Glutamatergic neuron (in vitro differentiated cells): ENCODE measurements around the gene RALGAPA2. TPM values are rescaled to one million over a fixed set of nuclear protein-coding genes. Genes with fewer than 3 reads are reported as not detected.

Experiments
- DNase-seq: peaks from one replicate; pipeline ENCODE4 v3.0.0; 2022
- H3K27ac Mint-ChIP-seq: one replicate; pipeline ENCODE4 v1.8.0; 2020; ENCODE audit warnings: mild to moderate bottlenecking, mixed read lengths, inconsistent platforms; ENCODE audit not compliant: unreplicated experiment
- H3K27me3 Mint-ChIP-seq: one replicate; pipeline ENCODE4 v1.8.0; 2020; ENCODE audit warnings: mild to moderate bottlenecking, moderate library complexity, mixed read lengths, inconsistent platforms; ENCODE audit not compliant: unreplicated experiment
- H3K36me3 Mint-ChIP-seq: one replicate; pipeline ENCODE4 v1.8.0; 2020; ENCODE audit warnings: mild to moderate bottlenecking, mixed read lengths, inconsistent platforms; ENCODE audit not compliant: unreplicated experiment
- H3K4me1 Mint-ChIP-seq: one replicate; pipeline ENCODE4 v1.8.0; 2020; ENCODE audit warnings: mild to moderate bottlenecking, low read depth, mixed read lengths, inconsistent platforms; ENCODE audit not compliant: unreplicated experiment
- H3K4me3 Mint-ChIP-seq: one replicate; pipeline ENCODE4 v1.8.0; 2020; ENCODE audit warnings: mild to moderate bottlenecking, mixed read lengths, inconsistent platforms; ENCODE audit not compliant: unreplicated experiment
- H3K9me3 Mint-ChIP-seq: one replicate; pipeline ENCODE4 v1.8.0; 2020; ENCODE audit warnings: mild to moderate bottlenecking, moderate library complexity, mixed read lengths, inconsistent platforms; ENCODE audit not compliant: unreplicated experiment
- total RNA-seq: library from RNA; stranded (reverse); fragmentation: NEBNext Ultra II Directional; extraction: Animal tissue kit (Norgen Biotek cat#: 25700); gene quantifications from one replicate; pipeline ENCODE4 v1.2.1, GENCODE V29; 2021; ENCODE audit not compliant: unreplicated experiment
- TF ChIP-seq, protein P1 (sequence below): fragments of 200-600 bp; sonication (generic); IDR thresholded peaks from one replicate; pipeline ENCODE4 v1.5.0; 2021; ENCODE audit not compliant: partially characterized antibody, unreplicated experiment

Gene RALGAPA2
- total RNA-seq, 1 donor from 2014 or later, result 60.9 TPM

DNA sequence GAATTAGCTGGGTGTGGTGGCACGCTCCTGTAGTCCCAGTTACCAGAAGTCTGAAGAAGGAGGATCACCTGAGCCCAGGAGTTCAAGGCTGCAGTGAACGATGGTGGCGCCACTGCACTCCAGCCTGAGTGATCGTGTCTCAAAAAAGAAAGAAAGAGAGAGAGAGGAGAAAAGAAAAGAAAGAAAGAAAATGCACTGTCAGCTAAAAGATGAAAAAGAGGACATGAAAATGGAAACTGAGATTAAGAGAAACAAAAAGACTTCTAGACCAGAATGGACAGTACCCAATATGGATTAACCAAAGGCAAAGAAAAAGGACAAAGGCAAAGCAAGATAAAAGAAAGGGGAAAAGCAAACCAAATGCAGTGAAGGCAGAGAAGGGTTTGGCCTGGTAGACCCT lies 9.0 kb upstream of the RALGAPA2 start:
- no peaks in the 10 kb centered on the region for H3K27me3 Mint-ChIP-seq
- H3K36me3 Mint-ChIP-seq, result no peaks in the 10 kb centered on the region
- no peak overlapping the region for H3K27ac Mint-ChIP-seq
- no peaks in the 10 kb centered on the region for H3K9me3 Mint-ChIP-seq
- no peak for DNase-seq
- H3K4me1 Mint-ChIP-seq, result no peaks in the 10 kb centered on the region
- no peak overlapping the region for H3K4me3 Mint-ChIP-seq
- TF ChIP-seq, protein P1, sequence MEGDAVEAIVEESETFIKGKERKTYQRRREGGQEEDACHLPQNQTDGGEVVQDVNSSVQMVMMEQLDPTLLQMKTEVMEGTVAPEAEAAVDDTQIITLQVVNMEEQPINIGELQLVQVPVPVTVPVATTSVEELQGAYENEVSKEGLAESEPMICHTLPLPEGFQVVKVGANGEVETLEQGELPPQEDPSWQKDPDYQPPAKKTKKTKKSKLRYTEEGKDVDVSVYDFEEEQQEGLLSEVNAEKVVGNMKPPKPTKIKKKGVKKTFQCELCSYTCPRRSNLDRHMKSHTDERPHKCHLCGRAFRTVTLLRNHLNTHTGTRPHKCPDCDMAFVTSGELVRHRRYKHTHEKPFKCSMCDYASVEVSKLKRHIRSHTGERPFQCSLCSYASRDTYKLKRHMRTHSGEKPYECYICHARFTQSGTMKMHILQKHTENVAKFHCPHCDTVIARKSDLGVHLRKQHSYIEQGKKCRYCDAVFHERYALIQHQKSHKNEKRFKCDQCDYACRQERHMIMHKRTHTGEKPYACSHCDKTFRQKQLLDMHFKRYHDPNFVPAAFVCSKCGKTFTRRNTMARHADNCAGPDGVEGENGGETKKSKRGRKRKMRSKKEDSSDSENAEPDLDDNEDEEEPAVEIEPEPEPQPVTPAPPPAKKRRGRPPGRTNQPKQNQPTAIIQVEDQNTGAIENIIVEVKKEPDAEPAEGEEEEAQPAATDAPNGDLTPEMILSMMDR, result no peak

DNA sequence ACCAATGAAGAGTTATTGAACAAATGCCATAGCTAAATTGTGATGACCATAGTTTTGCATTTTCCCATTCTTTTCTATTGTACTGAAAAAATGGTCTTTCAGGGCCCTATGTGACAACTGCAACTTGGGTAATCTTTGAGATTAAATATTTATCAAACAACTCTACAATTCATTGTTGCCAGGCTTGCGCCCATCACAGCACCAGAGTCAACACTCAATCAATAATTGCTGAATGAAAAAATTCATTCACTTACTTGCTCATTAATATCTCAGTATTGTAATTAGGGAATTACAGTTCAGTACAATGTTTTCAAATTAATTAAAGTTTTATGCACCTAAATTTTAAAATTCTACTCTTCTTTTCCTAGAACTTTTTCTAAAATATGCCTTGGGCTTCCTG lies 7.7 kb upstream of the RALGAPA2 start:
- H3K9me3 Mint-ChIP-seq, result no peaks in the 10 kb centered on the region
- TF ChIP-seq, protein P1, result no peak
- no peak for DNase-seq
- H3K27ac Mint-ChIP-seq, result no peak overlapping the region
- H3K27me3 Mint-ChIP-seq, result no peaks in the 10 kb centered on the region
- H3K4me1 Mint-ChIP-seq, result no peaks in the 10 kb centered on the region
- H3K4me3 Mint-ChIP-seq, result no peak overlapping the region
- H3K36me3 Mint-ChIP-seq, result no peaks in the 10 kb centered on the region

DNA sequence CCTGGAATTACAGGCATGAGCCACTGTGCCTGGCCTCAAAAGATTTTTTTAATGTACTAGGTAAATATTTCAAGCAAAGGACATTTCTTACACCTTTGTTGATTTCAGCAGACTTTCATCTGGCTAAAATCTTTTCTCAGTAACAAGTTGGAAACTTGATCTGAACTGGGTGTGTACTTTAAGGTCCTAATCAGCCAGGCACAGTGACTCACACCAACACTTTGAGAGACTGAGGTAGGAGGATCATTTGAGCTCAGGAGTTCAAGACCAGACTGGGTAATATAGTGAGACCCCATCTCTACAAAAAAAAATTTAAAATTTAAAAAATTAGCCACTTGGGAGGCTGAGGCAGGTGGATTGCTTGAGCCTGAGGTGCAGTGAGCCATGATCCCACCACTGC lies 7.0 kb upstream of the RALGAPA2 start:
- Mint-ChIP-seq H3K4me1 (no peaks in the 10 kb centered on the region), H3K4me3 (no peak overlapping the region), H3K9me3 (no peaks in the 10 kb centered on the region), H3K36me3 (no peaks in the 10 kb centered on the region), H3K27ac (no peak overlapping the region), H3K27me3 (no peaks in the 10 kb centered on the region)
- DNase-seq, result no peak
- TF ChIP-seq, protein P1, result no peak

DNA sequence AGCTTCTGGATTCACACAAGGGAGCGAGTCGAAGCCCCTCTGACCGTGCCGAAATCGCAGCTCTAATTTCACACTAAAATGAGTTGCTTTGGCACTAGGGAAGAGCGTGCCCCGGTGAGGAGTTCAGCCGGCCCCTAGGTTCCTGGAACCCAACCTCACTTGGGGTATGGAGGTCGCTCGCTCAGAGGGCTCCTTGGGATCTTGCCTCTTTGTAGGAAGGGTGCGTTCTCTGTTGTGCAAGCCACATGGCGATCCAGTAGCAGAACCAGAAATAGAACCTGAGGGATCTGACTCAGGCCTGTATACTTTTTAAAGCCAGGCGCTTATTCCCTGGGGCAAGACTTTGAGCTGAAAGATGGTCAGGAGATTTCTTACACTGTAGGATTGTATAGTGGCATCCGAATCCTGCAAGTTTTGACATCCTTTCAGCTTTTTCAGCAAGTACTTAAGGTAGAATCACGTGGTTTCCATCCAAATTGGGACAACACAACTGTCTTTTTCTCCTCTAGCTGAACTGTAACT lies 861 bp upstream of the RALGAPA2 start:
- Mint-ChIP-seq H3K36me3 (no peaks in the 10 kb centered on the region), H3K4me1 (peaks cover 7% of the 10 kb centered on the region), H3K27ac (peak overlapping the region; percentile 92), H3K27me3 (peaks cover 7% of the 10 kb centered on the region), H3K4me3 (peak overlapping the region; percentile 90), H3K9me3 (peaks cover 6% of the 10 kb centered on the region)
- TF ChIP-seq, protein P1, result no peak
- DNase-seq, result no peak

DNA sequence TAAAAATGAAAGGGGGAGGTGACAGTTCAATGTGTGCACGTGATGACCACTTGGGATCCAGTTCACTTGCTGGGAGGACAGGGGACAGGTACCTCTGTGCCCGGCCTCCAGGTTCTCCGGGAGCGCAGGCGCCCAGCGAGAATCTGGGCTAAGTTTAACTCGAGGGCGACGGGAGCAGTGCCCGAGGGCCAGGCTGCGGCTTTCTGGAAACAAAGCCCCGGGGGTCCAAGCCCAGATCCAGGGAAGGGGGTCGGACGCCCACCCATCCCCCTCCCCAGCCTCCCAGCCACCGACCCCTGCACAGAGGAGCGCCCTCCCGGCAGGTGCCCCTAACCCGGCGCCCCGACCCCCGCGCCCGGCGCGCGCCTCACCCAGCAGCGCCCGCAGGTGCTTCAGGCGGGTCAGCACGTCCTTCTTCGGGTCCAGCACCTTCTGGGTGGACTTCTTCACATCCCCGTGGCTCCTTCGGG lies 405 bp downstream of the RALGAPA2 start:
- Mint-ChIP-seq H3K36me3 (peaks cover 4% of the 10 kb centered on the region), H3K4me3 (peak overlapping the region; percentile 89), H3K4me1 (peaks cover 13% of the 10 kb centered on the region), H3K9me3 (peaks cover 6% of the 10 kb centered on the region), H3K27ac (peak overlapping the region; percentile 29), H3K27me3 (peaks cover 7% of the 10 kb centered on the region)
- TF ChIP-seq, protein P1, result no peak
- peak; percentile 51 for DNase-seq
